ENCODE data around the gene S100A8.
"Not testable (repeated sequence)": the region's sequence is repeated elsewhere in the genome, so short reads cannot be mapped to it uniquely, and the experiment has no call there.

Gene S100A8

DNA sequence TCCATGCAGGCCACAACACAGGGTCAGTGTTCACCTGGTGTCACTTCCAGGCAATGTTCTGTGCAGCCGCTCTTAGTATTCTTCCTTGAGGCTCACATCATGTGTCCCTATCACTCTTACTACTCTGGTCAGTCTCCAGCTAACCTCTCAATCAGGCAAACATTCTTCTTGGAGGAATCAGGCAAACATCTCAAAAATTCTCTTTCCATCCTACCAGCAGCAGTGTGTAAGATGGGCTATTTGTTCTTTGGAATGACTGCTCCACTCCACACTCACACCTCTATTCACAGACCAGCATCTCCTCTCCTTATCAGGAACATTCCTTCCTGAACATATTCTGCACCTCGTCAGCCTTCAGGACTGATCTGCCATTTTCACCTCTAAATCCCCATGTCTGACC lies 29.4 kb upstream of the S100A8 start:
- Histone ChIP-seq H3K79me2 (ENCODE audit: low read length) (no peaks in the 10 kb centered on the region), H4K20me1 (ENCODE audit: insufficient read depth, low read length) (no peaks in the 10 kb centered on the region), H3K27ac (ENCODE audit: low read length) (no peak overlapping the region), H3K27me3 (ENCODE audit: low read depth, low read length) (peaks cover 40% of the 10 kb centered on the region), H3K4me1 (ENCODE audit: low read length) (peaks cover 17% of the 10 kb centered on the region), H3K9me3 (ENCODE audit: insufficient read depth, low read length) (no peaks in the 10 kb centered on the region), H3K4me3 (ENCODE audit: low read length) (no peak overlapping the region), H3K4me2 (ENCODE audit: low read length) (no peak overlapping the region), H2AFZ (ENCODE audit: low read depth, low read length) (no peak overlapping the region), H3K9ac (ENCODE audit: low read length) (no peak overlapping the region), H3K36me3 (replicated peaks; ENCODE audit: low read depth, low read length) (no peaks in the 10 kb centered on the region)
- no peak for TF ChIP-seq CTCF (IDR thresholded peaks at IDR 0.05; ENCODE audit: low read depth, low read length)
- TF ChIP-seq EZH2phosphoT487 (IDR thresholded peaks at IDR 0.05; ENCODE audit: low read depth) = no peak

DNA sequence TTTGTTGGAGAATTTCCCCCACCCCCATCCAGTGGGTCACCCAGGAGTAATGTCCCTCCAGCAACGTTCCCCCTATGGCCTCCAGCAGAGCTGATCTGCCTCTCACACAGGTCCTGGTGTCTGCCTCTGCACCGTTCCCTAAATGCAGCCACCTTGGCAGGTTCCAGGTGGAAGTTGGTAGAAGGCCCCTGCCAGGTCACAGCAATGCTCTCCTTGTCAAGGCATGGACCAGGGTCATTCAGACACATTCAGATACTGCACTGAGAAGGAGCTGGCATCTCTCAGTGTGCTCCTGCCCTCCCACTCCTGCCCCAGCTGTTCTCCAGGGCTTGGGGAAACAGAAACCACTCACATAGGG lies 28.5 kb upstream of the S100A8 start:
- Histone ChIP-seq H3K4me1 (ENCODE audit: low read length) (peaks cover 23% of the 10 kb centered on the region), H3K27me3 (ENCODE audit: low read depth, low read length) (peaks cover 34% of the 10 kb centered on the region)
- H3K4me3 ChIP-seq (ENCODE audit: low read length); H3K79me2 ChIP-seq (ENCODE audit: low read length); H3K9me3 ChIP-seq (ENCODE audit: insufficient read depth, low read length); H4K20me1 ChIP-seq (ENCODE audit: insufficient read depth, low read length); H2AFZ ChIP-seq (ENCODE audit: low read depth, low read length); H3K9ac ChIP-seq (ENCODE audit: low read length); H3K27ac ChIP-seq (ENCODE audit: low read length); H3K36me3 ChIP-seq (replicated peaks; ENCODE audit: low read depth, low read length); H3K4me2 ChIP-seq (ENCODE audit: low read length): not testable (repeated sequence)

DNA sequence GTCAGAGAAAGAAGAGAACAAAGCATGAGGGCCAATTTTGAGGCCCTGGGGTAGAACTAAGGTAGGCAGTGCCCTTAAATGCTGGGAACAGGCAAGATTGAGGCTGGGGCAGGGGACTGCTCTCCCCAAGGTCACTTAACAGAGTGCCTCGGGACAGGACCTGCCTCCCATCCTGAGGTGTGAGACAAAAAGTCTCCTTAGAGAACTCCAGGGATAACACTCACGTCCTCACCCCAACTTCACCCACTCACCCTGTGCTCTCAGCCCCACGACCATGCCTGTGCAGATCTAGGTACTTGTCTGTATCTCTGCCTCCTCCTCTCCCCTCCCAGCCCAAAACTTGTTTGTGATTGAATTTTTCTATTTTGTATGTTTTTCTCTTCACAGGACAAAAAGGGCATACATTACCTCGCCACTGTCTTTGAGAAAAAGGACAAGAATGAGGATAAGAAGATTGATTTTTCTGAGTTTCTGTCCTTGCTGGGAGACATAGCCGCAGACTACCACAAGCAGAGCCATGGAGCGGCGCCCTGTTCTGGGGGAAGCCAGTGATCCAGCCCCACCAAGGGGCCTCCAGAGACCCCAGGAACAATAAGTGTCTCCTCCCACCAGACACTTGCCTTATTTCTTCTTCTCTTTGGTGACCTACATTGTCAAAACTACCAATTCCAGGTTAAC lies 28.0 kb upstream of the S100A8 start:
- H3K4me2 ChIP-seq (ENCODE audit: low read length); H4K20me1 ChIP-seq (ENCODE audit: insufficient read depth, low read length); H3K27ac ChIP-seq (ENCODE audit: low read length); H3K79me2 ChIP-seq (ENCODE audit: low read length); H3K9ac ChIP-seq (ENCODE audit: low read length); H3K36me3 ChIP-seq (replicated peaks; ENCODE audit: low read depth, low read length); H3K9me3 ChIP-seq (ENCODE audit: insufficient read depth, low read length); H2AFZ ChIP-seq (ENCODE audit: low read depth, low read length); H3K4me3 ChIP-seq (ENCODE audit: low read length): not testable (repeated sequence)
- peaks cover 29% of the 10 kb centered on the region for H3K27me3 ChIP-seq (ENCODE audit: low read depth, low read length)
- H3K4me1 ChIP-seq (ENCODE audit: low read length) = peaks cover 23% of the 10 kb centered on the region

- TF ChIP-seq CTCF (IDR thresholded peaks at IDR 0.05; ENCODE audit: low read depth, low read length) (no peak), EZH2phosphoT487 (IDR thresholded peaks at IDR 0.05; ENCODE audit: low read depth) (no peak)
- Histone ChIP-seq H3K4me1 (ENCODE audit: low read length) (peaks cover 23% of the 10 kb centered on the region), H3K36me3 (replicated peaks; ENCODE audit: low read depth, low read length) (no peaks in the 10 kb centered on the region), H3K4me3 (ENCODE audit: low read length) (no peak overlapping the region), H4K20me1 (ENCODE audit: insufficient read depth, low read length) (no peaks in the 10 kb centered on the region), H3K9ac (ENCODE audit: low read length) (no peak overlapping the region), H2AFZ (ENCODE audit: low read depth, low read length) (no peak overlapping the region), H3K79me2 (ENCODE audit: low read length) (no peaks in the 10 kb centered on the region), H3K4me2 (ENCODE audit: low read length) (no peak overlapping the region), H3K27ac (ENCODE audit: low read length) (no peak overlapping the region), H3K27me3 (ENCODE audit: low read depth, low read length) (peaks cover 25% of the 10 kb centered on the region), H3K9me3 (ENCODE audit: insufficient read depth, low read length) (no peaks in the 10 kb centered on the region)
These were observed 26.4 kb upstream of the S100A8 start for GRCh38 chr1:153417136-153417888.

DNA sequence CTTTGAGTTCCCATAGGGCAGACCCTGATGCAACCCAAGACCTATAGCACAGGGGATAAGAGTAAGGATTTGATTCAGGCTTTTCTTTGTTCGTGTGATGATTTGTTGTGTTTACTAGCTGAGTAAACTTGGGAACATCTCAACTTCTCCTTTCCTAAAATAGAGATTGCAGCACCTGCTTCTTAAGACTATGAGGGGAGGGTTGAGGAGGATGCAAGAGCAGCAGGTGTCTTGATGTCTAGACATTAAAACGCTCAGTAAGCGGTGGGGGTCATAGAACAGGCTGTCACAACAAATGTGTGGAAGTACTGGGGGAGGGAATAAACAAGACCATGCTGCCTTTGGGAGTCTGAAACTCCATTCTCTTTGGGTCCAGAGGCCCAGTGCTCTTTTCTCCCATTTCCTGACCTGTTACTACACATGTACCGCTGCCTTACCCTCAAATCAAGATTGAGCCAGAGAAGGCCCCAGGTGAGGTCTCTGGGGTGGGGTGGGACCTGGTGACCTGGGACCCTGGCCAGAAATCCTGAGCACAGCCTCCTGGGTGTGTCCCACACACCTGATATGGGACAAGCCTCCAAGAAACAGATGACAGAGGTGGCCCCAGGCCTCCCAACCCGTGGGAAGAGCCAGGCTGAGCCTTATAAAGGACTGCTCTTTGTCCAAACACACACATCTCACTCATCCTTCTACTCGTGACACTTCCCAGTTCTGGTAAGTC lies 25.1 kb upstream of the S100A8 start, which contains the start of gene S100A7A:
TSS of gene S100A7A (plus strand) at position 671 of the 721 bp plus-strand sequence. CDS start 1,563 bp downstream, outside the sequence.
- Histone ChIP-seq H3K9me3 (ENCODE audit: insufficient read depth, low read length) (no peaks in the 10 kb centered on the region), H3K4me1 (ENCODE audit: low read length) (peaks cover 23% of the 10 kb centered on the region), H3K4me3 (ENCODE audit: low read length) (no peak within 1 kb of the TSS), H3K9ac (ENCODE audit: low read length) (no peak within 1 kb of the TSS), H3K27ac (ENCODE audit: low read length) (peak within 1 kb of the TSS; percentile 36), H2AFZ (ENCODE audit: low read depth, low read length) (no peak within 1 kb of the TSS), H3K36me3 (replicated peaks; ENCODE audit: low read depth, low read length) (no peaks in the 10 kb centered on the region), H3K79me2 (ENCODE audit: low read length) (no peaks in the 10 kb centered on the region), H4K20me1 (ENCODE audit: insufficient read depth, low read length) (no peaks in the 10 kb centered on the region), H3K4me2 (ENCODE audit: low read length) (peak within 1 kb of the TSS; percentile 43), H3K27me3 (ENCODE audit: low read depth, low read length) (peaks cover 20% of the 10 kb centered on the region)
- no peak for TF ChIP-seq EZH2phosphoT487 (IDR thresholded peaks at IDR 0.05; ENCODE audit: low read depth)
- no peak for TF ChIP-seq CTCF (IDR thresholded peaks at IDR 0.05; ENCODE audit: low read depth, low read length)

DNA sequence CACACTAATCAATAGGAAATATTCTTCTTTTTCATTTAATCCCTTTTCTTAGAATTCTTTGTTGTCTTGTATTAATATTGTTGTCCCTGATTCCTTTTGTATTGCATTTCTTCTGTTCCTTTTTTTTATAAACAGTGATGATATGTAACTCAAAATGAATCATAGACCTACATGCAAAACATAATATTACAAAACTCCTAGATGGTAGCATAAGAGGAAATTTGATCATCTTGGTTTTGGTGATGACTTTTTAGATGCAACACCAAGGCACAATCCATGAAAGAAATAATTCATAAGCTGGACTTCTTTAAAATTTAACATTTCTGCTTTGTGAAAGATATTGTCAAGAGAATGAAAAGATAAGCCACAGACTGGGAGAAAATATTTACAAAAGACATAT lies 23.1 kb upstream of the S100A8 start:
- not testable (repeated sequence) for H3K27ac ChIP-seq (ENCODE audit: low read length); H3K27me3 ChIP-seq (ENCODE audit: low read depth, low read length); H3K4me2 ChIP-seq (ENCODE audit: low read length)

More for the DNA sequence above, 23.1 kb upstream of the S100A8 start:
- H3K79me2 ChIP-seq (ENCODE audit: low read length); H3K9me3 ChIP-seq (ENCODE audit: insufficient read depth, low read length); H3K4me3 ChIP-seq (ENCODE audit: low read length); H3K9ac ChIP-seq (ENCODE audit: low read length); H2AFZ ChIP-seq (ENCODE audit: low read depth, low read length); H4K20me1 ChIP-seq (ENCODE audit: insufficient read depth, low read length); H3K36me3 ChIP-seq (replicated peaks; ENCODE audit: low read depth, low read length): not testable (repeated sequence)
- H3K4me1 ChIP-seq (ENCODE audit: low read length) = peaks cover 23% of the 10 kb centered on the region

Measured in OCI-LY3 (cell line).